T-helper 1 cell treated with Interleukin-12 subunit alpha and Interleukin-12 subunit beta and Interleukin-4 antibody, amounts not matched to agents 30 μg/mL and 1 μg/mL, for 36 hours (primary cell): ENCODE measurements around the gene CFAP300.
A peak's percentile ranks its signal among the peaks of the same experiment; 100 is the strongest.

Experiments used
- H3K27ac Mint-ChIP-seq: one replicate; pipeline ENCODE4 v1.8.0; 2021; ENCODE audit warnings: mild to moderate bottlenecking, mixed read lengths
- H3K27me3 Mint-ChIP-seq: one replicate; pipeline ENCODE4 v1.8.0; 2021; ENCODE audit warnings: low read depth, mixed read lengths
- H3K36me3 Mint-ChIP-seq: one replicate; pipeline ENCODE4 v1.8.0; 2021; ENCODE audit warnings: low read depth, mixed read lengths
- H3K4me1 Mint-ChIP-seq: one replicate; pipeline ENCODE4 v1.8.0; 2021; ENCODE audit warnings: low read depth, mixed read lengths
- H3K4me3 Mint-ChIP-seq: one replicate; pipeline ENCODE4 v1.8.0; 2021; ENCODE audit warnings: mild to moderate bottlenecking, moderate library complexity, mixed read lengths
- H3K9me3 Mint-ChIP-seq: one replicate; pipeline ENCODE4 v1.8.0; 2021; ENCODE audit warnings: mixed read lengths

The CFAP300 gene

GRCh38 chr11:102109896-102110760 is 62.9 kb downstream of the CFAP300 start, which contains the start of gene YAP1:
Gene YAP1, plus strand, starts transcription at chr11:102110447. Its CDS starts 402 bp downstream, at chr11:102110849.
- Mint-ChIP-seq H3K27me3 (peaks cover 59% of the 10 kb centered on the region), H3K9me3 (no peaks in the 10 kb centered on the region), H3K4me1 (peaks cover 8% of the 10 kb centered on the region), H3K4me3 (peak within 1 kb of the TSS; percentile 97), H3K36me3 (no peaks in the 10 kb centered on the region), H3K27ac (peak within 1 kb of the TSS; percentile 80)

- Mint-ChIP-seq H3K36me3 (no peaks in the 10 kb centered on the region), H3K9me3 (no peaks in the 10 kb centered on the region), H3K27me3 (peaks cover 65% of the 10 kb centered on the region), H3K4me3 (no peak overlapping the region), H3K27ac (no peak overlapping the region), H3K4me1 (peaks cover 8% of the 10 kb centered on the region)
These were observed 63.4 kb downstream of the CFAP300 start for GRCh38 chr11:102110761-102111010.

- H3K9me3 Mint-ChIP-seq: no peaks in the 10 kb centered on the region
- peaks cover 8% of the 10 kb centered on the region for H3K4me1 Mint-ChIP-seq
- no peak overlapping the region for H3K27ac Mint-ChIP-seq
- H3K27me3 Mint-ChIP-seq: peaks cover 67% of the 10 kb centered on the region
- H3K4me3 Mint-ChIP-seq: no peak overlapping the region
- no peaks in the 10 kb centered on the region for H3K36me3 Mint-ChIP-seq
These were observed 64.0 kb downstream of the CFAP300 start for GRCh38 chr11:102111011-102111786.

GRCh38 chr11:102111787-102112508 is 64.7 kb downstream of the CFAP300 start:
- peak overlapping the region; percentile 75 for H3K4me3 Mint-ChIP-seq
- peaks cover 72% of the 10 kb centered on the region for H3K27me3 Mint-ChIP-seq
- peaks cover 8% of the 10 kb centered on the region for H3K4me1 Mint-ChIP-seq
- H3K9me3 Mint-ChIP-seq: no peaks in the 10 kb centered on the region
- H3K36me3 Mint-ChIP-seq: no peaks in the 10 kb centered on the region
- H3K27ac Mint-ChIP-seq: no peak overlapping the region

- no peaks in the 10 kb centered on the region for H3K9me3 Mint-ChIP-seq
These were observed 65.2 kb downstream of the CFAP300 start for GRCh38 chr11:102112509-102112821.

GRCh38 chr11:102114032-102114431 is 66.8 kb downstream of the CFAP300 start:
- H3K27ac Mint-ChIP-seq: no peak overlapping the region

More at GRCh38 chr11:102112509-102112821, 65.2 kb downstream of the CFAP300 start:
- no peak overlapping the region for H3K4me3 Mint-ChIP-seq
- H3K27ac Mint-ChIP-seq: no peak overlapping the region
- H3K36me3 Mint-ChIP-seq: no peaks in the 10 kb centered on the region
- H3K4me1 Mint-ChIP-seq: peaks cover 8% of the 10 kb centered on the region
- peaks cover 73% of the 10 kb centered on the region for H3K27me3 Mint-ChIP-seq

GRCh38 chr11:102115557-102115956 is 68.3 kb downstream of the CFAP300 start:
- no peaks in the 10 kb centered on the region for H3K36me3 Mint-ChIP-seq
- H3K27ac Mint-ChIP-seq: no peak overlapping the region
- H3K4me1 Mint-ChIP-seq: peaks cover 6% of the 10 kb centered on the region
- H3K9me3 Mint-ChIP-seq: no peaks in the 10 kb centered on the region
- H3K4me3 Mint-ChIP-seq: no peak overlapping the region
- peaks cover 54% of the 10 kb centered on the region for H3K27me3 Mint-ChIP-seq

More at GRCh38 chr11:102114032-102114431, 66.8 kb downstream of the CFAP300 start:
- H3K36me3 Mint-ChIP-seq: no peaks in the 10 kb centered on the region
- no peak overlapping the region for H3K4me3 Mint-ChIP-seq
- H3K9me3 Mint-ChIP-seq: no peaks in the 10 kb centered on the region
- peaks cover 66% of the 10 kb centered on the region for H3K27me3 Mint-ChIP-seq
- peaks cover 8% of the 10 kb centered on the region for H3K4me1 Mint-ChIP-seq

- Mint-ChIP-seq H3K36me3 (no peaks in the 10 kb centered on the region), H3K4me1 (peaks cover 5% of the 10 kb centered on the region), H3K27me3 (peaks cover 52% of the 10 kb centered on the region), H3K4me3 (no peak overlapping the region), H3K27ac (no peak overlapping the region), H3K9me3 (no peaks in the 10 kb centered on the region)
These were observed 69.4 kb downstream of the CFAP300 start for GRCh38 chr11:102116453-102117205.

GRCh38 chr11:102117472-102118113 is 70.4 kb downstream of the CFAP300 start:
- no peaks in the 10 kb centered on the region for H3K36me3 Mint-ChIP-seq
- H3K27me3 Mint-ChIP-seq: peaks cover 42% of the 10 kb centered on the region
- no peak overlapping the region for H3K27ac Mint-ChIP-seq
- H3K4me1 Mint-ChIP-seq: no peaks in the 10 kb centered on the region
- H3K4me3 Mint-ChIP-seq: no peak overlapping the region
- no peaks in the 10 kb centered on the region for H3K9me3 Mint-ChIP-seq

GRCh38 chr11:102118937-102119336 is 71.7 kb downstream of the CFAP300 start:
- Mint-ChIP-seq H3K4me1 (no peaks in the 10 kb centered on the region), H3K27ac (no peak overlapping the region), H3K4me3 (no peak overlapping the region), H3K27me3 (peaks cover 34% of the 10 kb centered on the region), H3K36me3 (no peaks in the 10 kb centered on the region), H3K9me3 (no peaks in the 10 kb centered on the region)

GRCh38 chr11:102119997-102120396 is 72.8 kb downstream of the CFAP300 start:
- no peaks in the 10 kb centered on the region for H3K4me1 Mint-ChIP-seq
- H3K27ac Mint-ChIP-seq: no peak overlapping the region
- H3K4me3 Mint-ChIP-seq: no peak overlapping the region
- H3K9me3 Mint-ChIP-seq: no peaks in the 10 kb centered on the region
- H3K27me3 Mint-ChIP-seq: peaks cover 29% of the 10 kb centered on the region
- no peaks in the 10 kb centered on the region for H3K36me3 Mint-ChIP-seq

- Mint-ChIP-seq H3K27me3 (peaks cover 24% of the 10 kb centered on the region), H3K36me3 (no peaks in the 10 kb centered on the region), H3K4me3 (no peak overlapping the region), H3K27ac (no peak overlapping the region), H3K4me1 (no peaks in the 10 kb centered on the region), H3K9me3 (no peaks in the 10 kb centered on the region)
These were observed 73.3 kb downstream of the CFAP300 start for GRCh38 chr11:102120437-102120973.

- Mint-ChIP-seq H3K27me3 (peaks cover 17% of the 10 kb centered on the region), H3K4me1 (no peaks in the 10 kb centered on the region), H3K9me3 (peaks cover under 1% of the 10 kb centered on the region), H3K4me3 (no peak overlapping the region), H3K36me3 (no peaks in the 10 kb centered on the region), H3K27ac (no peak overlapping the region)
These were observed 74.1 kb downstream of the CFAP300 start for GRCh38 chr11:102121329-102121728.
